Colonic mucosa (tissue), 4 donors: ENCODE measurements around the gene TUBB4B. TPM values are rescaled to one million over a fixed set of nuclear protein-coding genes. Genes with fewer than 3 reads are reported as not detected.

Experiments
- DNase-seq: peaks from one replicate; pipeline ENCODE4 v3.0.0-alpha.2; 2020
- H3K27ac ChIP-seq: fragments of 200-600 bp; one replicate; pipeline ENCODE4 v1.8.0; 2021
- H3K27me3 ChIP-seq: fragments of 200-600 bp; one replicate; pipeline ENCODE4 v1.8.0; 2021
- H3K36me3 ChIP-seq: fragments of 200-600 bp; one replicate; pipeline ENCODE4 v1.8.0; 2021
- H3K4me1 ChIP-seq: fragments of 200-600 bp; one replicate; pipeline ENCODE4 v1.8.0; 2021; ENCODE audit warnings: mild to moderate bottlenecking
- H3K4me3 ChIP-seq: fragments of 200-600 bp; one replicate; pipeline ENCODE4 v1.8.0; 2021
- H3K9ac ChIP-seq, 2 donors: one replicate each; pipeline ENCODE4 v1.7.0; 2013; ENCODE audit warnings: control low read depth in 2 of 2, low read depth in 2 of 2, low read length in 2 of 2
- H3K9me3 ChIP-seq: fragments of 200-600 bp; one replicate; pipeline ENCODE4 v1.8.0; 2021
- intact Hi-C: fragments of 100-400 bp; cut with DNase I; formaldehyde crosslinking; loops from one replicate; pipeline ENCODE4 v1.14.1; 2022
- total RNA-seq, 2 donors: library from RNA; stranded (reverse); fragmentation: NEBNext Ultra II Directional in 1 of 2; extraction: Animal tissue kit (Norgen Biotek cat#: 25700) in 1 of 2; gene quantifications; one replicate each; pipeline ENCODE4 v1.2.1, GENCODE V29; 2021
- TF ChIP-seq, protein P1 (sequence below): fragments of 200-600 bp; IDR thresholded peaks from one replicate; pipeline ENCODE4 v1.8.0; 2022; ENCODE audit warnings: antibody characterized with exemption, mild to moderate bottlenecking
- donor health status: healthy.
- donor health status: DM: no; HTN: no; CAD: no.
- donor health status: DM: no; HTN: no; CAD: no.

Gene TUBB4B
- total RNA-seq, 2 donors from 2014 or later, result 303 to 779 TPM

DNA sequence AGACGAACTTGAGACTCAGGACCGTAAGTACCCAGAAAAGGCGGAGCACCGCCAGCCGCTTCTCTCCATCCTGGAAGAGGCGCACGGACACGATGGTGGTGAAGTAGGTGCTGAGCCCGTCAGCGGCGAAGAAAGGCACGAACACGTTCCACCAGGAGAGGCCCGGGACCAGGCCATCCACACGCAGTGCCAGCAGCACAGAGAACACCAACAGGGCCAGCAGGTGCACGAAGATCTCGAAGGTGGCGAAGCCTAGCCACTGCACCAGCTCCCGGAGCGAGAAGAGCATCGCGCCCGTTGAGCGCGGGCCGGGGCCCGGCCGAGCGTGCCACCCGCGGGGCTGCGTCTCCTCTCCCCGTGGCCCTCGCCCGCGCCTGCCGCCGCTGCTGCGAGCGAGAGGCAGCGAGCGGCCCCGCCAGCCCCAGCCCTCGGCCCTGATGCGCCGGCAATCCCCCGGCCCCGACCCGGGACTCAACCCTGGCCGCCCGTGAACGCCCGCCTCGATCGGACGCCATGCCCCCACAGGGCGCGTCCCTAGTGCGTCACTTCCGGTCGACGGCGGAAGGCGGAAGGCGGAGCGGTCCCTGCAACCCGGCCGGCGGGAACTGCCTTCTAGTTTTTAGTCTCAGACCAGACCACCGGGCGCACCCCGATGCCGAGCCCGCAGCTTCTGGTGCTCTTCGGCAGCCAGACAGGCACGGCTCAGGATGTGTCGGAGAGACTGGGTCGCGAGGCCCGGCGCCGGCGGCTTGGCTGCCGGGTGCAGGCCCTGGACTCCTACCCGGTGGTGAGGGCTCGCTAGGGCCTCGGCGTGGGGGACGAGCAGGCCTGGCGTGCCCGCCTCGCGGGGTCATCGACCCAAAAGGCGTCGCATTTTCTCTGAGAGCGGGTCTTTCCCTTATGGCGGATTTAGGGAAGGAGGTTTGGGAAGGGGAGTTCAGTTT lies 35.7 kb upstream of the TUBB4B start, which contains the start of the genes NDOR1 and TMEM203:
Gene NDOR1 (plus strand): TSS at position 575 of the 944 bp plus-strand sequence. CDS start 78 bp downstream, at position 653.
Gene TMEM203 (minus strand): TSS at position 523 of the 944 bp plus-strand sequence. CDS start 234 bp downstream, at position 289.
- Histone ChIP-seq H3K9me3 (no peaks in the 10 kb centered on the region), H3K27ac (peak within 1 kb of the TSS; percentile 78), H3K4me3 (peak within 1 kb of the TSS; percentile 100), H3K36me3 (no peaks in the 10 kb centered on the region), H3K4me1 (peaks cover 24% of the 10 kb centered on the region), H3K27me3 (no peaks in the 10 kb centered on the region), H3K9ac (peak within 1 kb of the TSS; percentile 93 to 96)
- DNase-seq, result peak; percentile 96
- intact Hi-C loops, result no loop called here
- TF ChIP-seq, protein P1, sequence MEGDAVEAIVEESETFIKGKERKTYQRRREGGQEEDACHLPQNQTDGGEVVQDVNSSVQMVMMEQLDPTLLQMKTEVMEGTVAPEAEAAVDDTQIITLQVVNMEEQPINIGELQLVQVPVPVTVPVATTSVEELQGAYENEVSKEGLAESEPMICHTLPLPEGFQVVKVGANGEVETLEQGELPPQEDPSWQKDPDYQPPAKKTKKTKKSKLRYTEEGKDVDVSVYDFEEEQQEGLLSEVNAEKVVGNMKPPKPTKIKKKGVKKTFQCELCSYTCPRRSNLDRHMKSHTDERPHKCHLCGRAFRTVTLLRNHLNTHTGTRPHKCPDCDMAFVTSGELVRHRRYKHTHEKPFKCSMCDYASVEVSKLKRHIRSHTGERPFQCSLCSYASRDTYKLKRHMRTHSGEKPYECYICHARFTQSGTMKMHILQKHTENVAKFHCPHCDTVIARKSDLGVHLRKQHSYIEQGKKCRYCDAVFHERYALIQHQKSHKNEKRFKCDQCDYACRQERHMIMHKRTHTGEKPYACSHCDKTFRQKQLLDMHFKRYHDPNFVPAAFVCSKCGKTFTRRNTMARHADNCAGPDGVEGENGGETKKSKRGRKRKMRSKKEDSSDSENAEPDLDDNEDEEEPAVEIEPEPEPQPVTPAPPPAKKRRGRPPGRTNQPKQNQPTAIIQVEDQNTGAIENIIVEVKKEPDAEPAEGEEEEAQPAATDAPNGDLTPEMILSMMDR, result no peak

DNA sequence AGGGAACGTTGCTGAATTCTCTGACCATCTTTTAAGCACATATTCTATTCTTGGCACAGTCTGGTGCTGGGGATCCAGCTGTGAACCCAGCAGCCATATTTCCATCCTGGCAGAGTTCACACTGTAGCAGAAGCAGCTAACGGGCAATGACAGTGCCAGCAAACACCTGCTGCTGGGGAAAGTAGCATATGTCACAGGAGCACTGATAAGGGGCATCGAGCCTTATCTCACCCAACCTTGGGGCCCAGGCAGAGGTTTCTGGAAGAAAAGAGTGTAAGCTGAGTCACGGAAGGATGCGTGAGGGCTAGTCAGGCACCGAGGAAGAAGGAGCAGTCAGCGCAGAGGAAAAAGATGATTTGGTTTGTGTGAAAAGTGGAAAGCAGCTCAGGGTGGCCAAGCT lies 34.5 kb upstream of the TUBB4B start:
- Histone ChIP-seq H3K4me3 (no peak overlapping the region), H3K9me3 (no peaks in the 10 kb centered on the region), H3K9ac (no peak overlapping the region), H3K4me1 (peaks cover 20% of the 10 kb centered on the region), H3K27me3 (no peaks in the 10 kb centered on the region), H3K36me3 (no peaks in the 10 kb centered on the region), H3K27ac (no peak overlapping the region)
- intact Hi-C loops, result no loop called here
- TF ChIP-seq, protein P1, result no peak
- DNase-seq, result no peak

DNA sequence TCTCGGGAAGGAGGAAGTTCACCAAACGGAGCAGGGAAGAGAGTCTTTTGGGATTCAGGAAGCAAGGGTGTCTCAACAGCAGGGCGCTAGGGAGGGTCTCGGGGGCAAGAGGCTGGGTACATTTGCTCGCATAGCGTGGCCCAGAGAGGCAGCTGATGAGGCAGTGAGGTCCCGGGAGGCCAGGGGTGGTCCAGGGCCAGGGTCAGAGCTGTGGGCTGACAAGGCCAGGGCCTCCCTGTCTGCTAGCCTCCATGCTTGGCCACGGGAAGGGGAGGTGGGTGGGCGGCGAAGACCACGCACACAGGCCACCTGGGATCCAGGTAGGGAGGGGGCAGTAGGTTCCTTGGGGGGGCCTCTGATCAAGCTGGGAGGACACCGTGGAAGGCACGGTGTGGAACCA lies 29.6 kb upstream of the TUBB4B start:
- intact Hi-C loops, result no loop called here
- H3K27ac ChIP-seq, result no peak overlapping the region
- no peaks in the 10 kb centered on the region for H3K27me3 ChIP-seq
- peaks cover 2% of the 10 kb centered on the region for H3K4me1 ChIP-seq
- DNase-seq, result no peak
- TF ChIP-seq, protein P1, result no peak
- H3K9ac ChIP-seq, result no peak overlapping the region
- no peaks in the 10 kb centered on the region for H3K9me3 ChIP-seq
- no peaks in the 10 kb centered on the region for H3K36me3 ChIP-seq
- H3K4me3 ChIP-seq, result no peak overlapping the region

DNA sequence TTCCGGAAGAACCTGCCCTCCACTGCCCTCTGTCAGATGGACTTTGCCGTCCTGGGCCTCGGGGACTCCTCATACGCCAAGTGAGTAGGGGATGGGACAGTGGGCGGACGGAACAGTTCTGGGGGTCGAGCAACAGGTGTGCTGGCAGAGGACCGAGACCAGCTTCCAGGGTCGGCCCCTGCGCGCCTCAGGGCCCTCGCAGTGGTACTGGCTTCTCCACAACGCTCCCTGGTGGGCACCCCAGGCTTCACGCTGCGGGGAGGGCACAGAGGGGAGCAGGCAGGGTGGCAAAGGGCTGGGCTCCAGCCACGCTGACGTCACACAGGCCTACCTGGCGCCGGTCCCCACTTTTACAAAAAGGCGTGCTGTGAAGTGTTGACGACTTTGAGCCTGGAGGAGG lies 28.6 kb upstream of the TUBB4B start:
- intact Hi-C loops, result no loop called here

More for the DNA sequence above, 28.6 kb upstream of the TUBB4B start:
- TF ChIP-seq, protein P1, result no peak
- Histone ChIP-seq H3K36me3 (no peaks in the 10 kb centered on the region), H3K4me3 (no peak overlapping the region), H3K9me3 (no peaks in the 10 kb centered on the region), H3K9ac (no peak overlapping the region), H3K27me3 (no peaks in the 10 kb centered on the region), H3K27ac (no peak overlapping the region), H3K4me1 (no peaks in the 10 kb centered on the region)
- no peak for DNase-seq
